Measurements from ENCODE around the gene C1GALT1. TPM values are rescaled to one million over a fixed set of nuclear protein-coding genes. Genes with fewer than 3 reads are reported as not detected.
A peak's percentile ranks its signal among the peaks of the same experiment; 100 is the strongest.

The C1GALT1 gene
- total and polyA plus RNA-seq, 11 donors, result 4.3 to 36.4 (median 21.1) TPM

DNA sequence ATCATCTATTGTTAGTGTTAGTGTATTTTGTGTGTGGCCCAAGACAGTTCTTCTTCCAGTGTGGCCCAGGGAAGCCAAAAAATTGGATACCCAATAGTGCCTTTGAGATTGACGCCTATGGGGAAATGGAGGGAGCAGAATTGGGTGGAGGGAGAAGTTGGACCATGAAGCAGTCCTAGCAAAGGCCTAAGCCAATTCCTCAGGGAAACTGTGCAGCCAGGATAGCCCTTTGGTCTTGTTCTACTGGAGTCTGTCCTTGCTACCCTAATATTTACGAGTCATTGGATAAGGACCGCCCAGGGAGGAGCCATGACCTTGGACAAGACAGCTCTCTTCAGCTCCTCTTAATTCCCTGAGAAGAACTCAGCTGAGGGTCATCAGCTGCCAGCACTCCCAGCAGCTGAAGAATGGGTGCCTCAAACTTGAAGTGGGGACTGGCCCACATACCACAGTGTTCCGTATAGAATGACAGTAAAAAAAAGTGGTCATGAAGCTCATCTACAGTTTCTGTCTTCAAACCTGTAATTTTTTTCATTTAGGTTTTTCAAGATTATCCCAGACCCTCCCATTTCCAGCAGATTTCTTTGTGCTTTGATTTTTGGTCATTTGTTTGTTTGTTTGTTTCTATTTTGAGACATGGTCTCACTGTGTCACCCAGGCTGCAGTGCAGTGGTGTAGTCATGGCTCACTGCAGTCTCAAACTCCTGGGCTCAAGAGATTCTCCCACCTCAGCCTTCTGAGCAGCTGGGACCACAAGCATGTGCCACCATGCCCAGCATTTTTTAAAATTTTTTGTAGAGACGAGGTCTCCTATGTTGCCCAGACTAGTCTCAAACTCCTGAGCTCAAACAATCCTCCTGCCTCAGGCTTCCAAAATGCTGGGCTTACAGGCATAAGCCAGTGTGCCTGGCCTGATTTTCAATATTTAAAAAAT lies 81.2 kb downstream of the C1GALT1 start:
- Histone ChIP-seq H3K4me3 (no peak overlapping the region), H3K9me3 (peaks cover 0 to 26% (median 0%) of the 10 kb centered on the region in 12 donors), H3K36me3 (peaks cover 0 to 4% (median 0%) of the 10 kb centered on the region in 9 donors), H3K27me3 (no peaks in the 10 kb centered on the region), H3K4me1 (peaks cover 0 to 24% (median 0%) of the 10 kb centered on the region in 12 donors), H3K27ac (no peak overlapping the region)
- 89 to 92% (median 91%) methylated on average over 5 of the region's 5 CpGs for WGBS, 4 donors
- TF ChIP-seq POLR2A (IDR thresholded peaks at IDR 0.05), result no peak
- TF ChIP-seq, protein P1, sequence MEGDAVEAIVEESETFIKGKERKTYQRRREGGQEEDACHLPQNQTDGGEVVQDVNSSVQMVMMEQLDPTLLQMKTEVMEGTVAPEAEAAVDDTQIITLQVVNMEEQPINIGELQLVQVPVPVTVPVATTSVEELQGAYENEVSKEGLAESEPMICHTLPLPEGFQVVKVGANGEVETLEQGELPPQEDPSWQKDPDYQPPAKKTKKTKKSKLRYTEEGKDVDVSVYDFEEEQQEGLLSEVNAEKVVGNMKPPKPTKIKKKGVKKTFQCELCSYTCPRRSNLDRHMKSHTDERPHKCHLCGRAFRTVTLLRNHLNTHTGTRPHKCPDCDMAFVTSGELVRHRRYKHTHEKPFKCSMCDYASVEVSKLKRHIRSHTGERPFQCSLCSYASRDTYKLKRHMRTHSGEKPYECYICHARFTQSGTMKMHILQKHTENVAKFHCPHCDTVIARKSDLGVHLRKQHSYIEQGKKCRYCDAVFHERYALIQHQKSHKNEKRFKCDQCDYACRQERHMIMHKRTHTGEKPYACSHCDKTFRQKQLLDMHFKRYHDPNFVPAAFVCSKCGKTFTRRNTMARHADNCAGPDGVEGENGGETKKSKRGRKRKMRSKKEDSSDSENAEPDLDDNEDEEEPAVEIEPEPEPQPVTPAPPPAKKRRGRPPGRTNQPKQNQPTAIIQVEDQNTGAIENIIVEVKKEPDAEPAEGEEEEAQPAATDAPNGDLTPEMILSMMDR (IDR thresholded peaks at IDR 0.05), result no peak
- no peak for ATAC-seq
- DNase-seq, result no peak
- intact Hi-C loops (cut with DNase I), result loop anchor here in 1 of 10 donors (2.0 kb wide), 1 partner anchor 63 kb away; no protein-coding TSS in a partner anchor

DNA sequence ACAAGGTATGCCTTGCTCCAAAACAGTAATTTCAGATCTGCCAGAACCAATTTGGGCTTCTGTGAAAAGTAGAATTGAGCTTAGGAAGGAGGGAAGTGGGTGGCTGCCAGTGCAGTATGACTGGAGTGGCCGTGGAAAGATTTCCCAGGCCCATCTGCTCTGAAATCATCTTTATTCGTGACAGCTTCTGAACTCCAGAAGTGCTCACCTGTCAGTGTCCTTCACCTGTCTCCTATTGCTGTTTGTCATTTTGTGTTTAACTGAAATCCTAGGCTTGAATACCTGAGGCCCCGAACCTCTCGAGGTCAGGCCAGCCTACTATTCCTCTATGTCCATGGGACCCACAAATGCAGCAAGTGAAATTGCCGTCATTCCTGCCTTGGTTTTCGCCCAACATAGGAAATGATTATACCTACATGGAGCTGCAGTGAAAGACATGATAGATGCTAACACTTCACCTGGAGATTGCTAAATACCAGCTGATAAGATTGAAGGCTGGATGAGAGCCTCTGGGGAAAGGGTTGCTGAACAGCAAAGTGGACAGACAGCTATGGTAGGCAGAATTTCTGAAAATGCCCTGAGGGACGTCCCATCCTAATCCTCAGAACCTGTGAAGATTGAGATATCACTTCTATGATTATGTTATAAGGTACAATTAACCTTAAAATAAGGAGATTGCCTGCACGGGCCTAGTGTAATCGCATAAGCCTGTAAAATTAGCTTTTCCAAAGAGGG lies 82.1 kb downstream of the C1GALT1 start:
- Histone ChIP-seq H3K4me1 (peaks cover 0 to 16% (median 0%) of the 10 kb centered on the region in 12 donors), H3K9me3 (peaks cover 0 to 26% (median 0%) of the 10 kb centered on the region in 12 donors), H3K27me3 (no peaks in the 10 kb centered on the region), H3K4me3 (no peak overlapping the region), H3K27ac (no peak overlapping the region), H3K36me3 (peaks cover 0 to 2% (median 0%) of the 10 kb centered on the region in 9 donors)
- no peak for TF ChIP-seq POLR2A (IDR thresholded peaks at IDR 0.05)
- TF ChIP-seq, protein P1 (IDR thresholded peaks at IDR 0.05), result no peak
- DNase-seq (no peak), ATAC-seq (no peak)
- intact Hi-C loops (cut with DNase I), result no loop called here
- 87 to 93% (median 90%) methylated on average over 9 of the region's 9 CpGs for WGBS, 4 donors

DNA sequence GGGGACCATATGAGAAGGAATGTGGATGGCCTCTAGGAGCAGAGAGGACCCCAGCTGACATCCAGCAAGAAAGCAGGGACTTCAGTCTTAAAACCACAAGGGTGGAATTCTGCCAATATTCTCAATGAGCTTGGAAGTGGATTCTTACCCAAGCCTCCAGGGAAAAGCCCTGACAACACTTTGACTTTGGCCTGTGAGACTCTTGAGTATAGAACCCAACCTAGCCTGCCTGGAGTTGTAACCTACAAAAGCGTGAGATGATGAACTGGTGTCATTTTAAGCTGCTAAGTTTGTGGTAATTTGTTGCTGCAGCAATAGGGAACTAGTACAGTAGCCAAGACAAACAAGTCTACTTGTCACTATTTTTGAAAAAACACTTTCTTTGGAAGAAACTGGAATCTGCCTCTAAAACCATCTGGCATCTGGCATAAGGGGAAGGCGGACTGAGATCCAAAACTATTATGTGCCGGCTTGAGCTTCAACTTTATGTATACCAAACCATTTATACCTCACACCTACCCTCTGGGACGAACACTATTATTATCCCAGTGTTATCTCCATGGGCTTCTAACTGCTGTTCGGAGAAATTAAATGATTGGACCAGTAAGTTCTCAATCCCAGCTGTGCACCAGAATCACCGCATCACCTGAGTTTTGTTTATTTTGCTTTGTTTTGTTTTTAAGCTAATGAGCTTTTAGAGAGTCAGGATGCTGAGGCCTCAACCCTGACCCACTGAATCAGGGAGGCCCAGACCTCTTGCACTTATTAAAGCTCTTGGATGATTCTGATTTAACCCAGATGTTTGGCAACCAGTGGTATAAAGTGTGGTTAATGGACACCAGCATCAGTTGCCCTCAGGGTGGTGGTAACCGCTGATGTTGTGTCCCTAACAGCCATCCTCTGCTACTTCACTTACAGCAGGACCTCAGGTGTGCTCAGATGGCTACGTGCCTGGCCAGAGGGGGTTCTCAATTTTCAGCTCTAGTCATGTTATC lies 83.0 kb downstream of the C1GALT1 start:
- H3K4me3 ChIP-seq, result no peak overlapping the region
- ATAC-seq (peak in 1 of 4 donors; percentile 18), DNase-seq (no peak)
- no peaks in the 10 kb centered on the region for H3K27me3 ChIP-seq
- no peaks in the 10 kb centered on the region for H3K36me3 ChIP-seq
- intact Hi-C loops (cut with DNase I), result no loop called here
- H3K9me3 ChIP-seq, result peaks cover 0 to 20% (median 0%) of the 10 kb centered on the region in 12 donors
- no peak overlapping the region for H3K27ac ChIP-seq
- peaks cover 0 to 16% (median 0%) of the 10 kb centered on the region in 12 donors for H3K4me1 ChIP-seq
- WGBS, 4 donors, result 68 to 83% (median 74%) methylated on average over 8 of the region's 8 CpGs
- TF ChIP-seq POLR2A (IDR thresholded peaks at IDR 0.05), result no peak
- TF ChIP-seq, protein P1 (IDR thresholded peaks at IDR 0.05), result no peak
